Upper lobe of left lung (tissue), 6 donors: Measurements from ENCODE around the gene MCEMP1. TPM values are rescaled to one million over a fixed set of nuclear protein-coding genes. Genes with fewer than 3 reads are reported as not detected.

Source experiments
- ATAC-seq, 2 donors: fragments of 200-7000 bp; cut with Tn5 transposase; one replicate each; pipeline ENCODE4 v1.9.1; 2022; ENCODE audit warnings: mild to moderate bottlenecking in 2 of 2, moderate library complexity in 2 of 2; ENCODE audit not compliant: low FRiP score in 2 of 2
- DNase-seq, 2 donors: peaks; one replicate each; pipeline ENCODE4 v3.0.0-alpha.2; 2019 to 2020
- H3K27ac ChIP-seq, 4 donors: fragments of 200-600 bp; sonication (generic); one replicate each; pipeline ENCODE4 v1.5.1; 2016 to 2019
- H3K27me3 ChIP-seq, 4 donors: fragments of 200-600 bp; sonication (generic); one replicate each; pipeline ENCODE4 v1.5.1; 2017 to 2019
- H3K36me3 ChIP-seq, 4 donors: fragments of 200-600 bp; sonication (generic); one replicate each; pipeline ENCODE4 v1.5.1; 2016 to 2019
- H3K4me1 ChIP-seq, 4 donors: fragments of 200-600 bp; sonication (generic); one replicate each; pipeline ENCODE4 v1.5.1; 2018 to 2019
- H3K4me3 ChIP-seq, 4 donors: fragments of 200-600 bp; sonication (generic); one replicate each; pipeline ENCODE4 v1.5.1; 2017 to 2019; ENCODE audit warnings: mild to moderate bottlenecking in 2 of 4, moderate library complexity in 1 of 4
- H3K9me3 ChIP-seq, 4 donors: fragments of 200-600 bp; sonication (generic); one replicate each; pipeline ENCODE4 v1.5.1; 2018 to 2019
- CTCF ChIP-seq, 6 experiments: fragments of 450-650 bp in 4 of 6; fragments of 200-600 bp in 2 of 6; sonication (generic) in 2 of 6; IDR thresholded peaks; one replicate each; pipeline ENCODE4 v1.5.1; 2016 to 2019; ENCODE audit warnings: antibody characterized with exemption in 6 of 6
- EP300 ChIP-seq, 4 donors: sonication (generic); formaldehyde crosslinking; IDR thresholded peaks; one replicate each; pipeline ENCODE4 v1.5.1; 2017; ENCODE audit warnings: antibody characterized with exemption in 4 of 4, control low read depth in 2 of 4
- POLR2A ChIP-seq, 4 donors: fragments of 450-650 bp; IDR thresholded peaks; one replicate each; pipeline ENCODE4 v1.5.1; 2016 to 2017; ENCODE audit warnings: antibody characterized with exemption in 4 of 4, mild to moderate bottlenecking in 2 of 4
- POLR2AphosphoS5 ChIP-seq, 2 donors: sonication (generic); formaldehyde crosslinking; IDR thresholded peaks; one replicate each; pipeline ENCODE4 v1.5.1; 2017; ENCODE audit warnings: antibody characterized with exemption in 2 of 2
- WGBS, 2 donors: methylation state at CpG; one replicate each; pipeline ENCODE4 v1.1.5; 2017 to 2018; 5-methylcytosine and 5-hydroxymethylcytosine counted together
- total RNA-seq, 6 donors: library from RNA; depleted of rRNA in 4 of 6; stranded (reverse); fragments of >200 nt in 4 of 6; gene quantifications; one replicate each; pipeline versions ENCODE4 v1.1.0 to v1.2.1, GENCODE V29; 2016 to 2021
- donor health status: DM: no; HTN: no; CAD: no; lungs with moderate emphysema.
- donor health status: DM: no; HTN: yes; CAD: no; lungs with severe emphysema.

The MCEMP1 gene
- total RNA-seq, 6 donors from 2014 or later, result 9.4 to 160 (median 36.6) TPM

- DNase-seq (no peak), ATAC-seq (no peak)
- Histone ChIP-seq H3K4me1 (no peaks in the 10 kb centered on the region), H3K36me3 (no peaks in the 10 kb centered on the region), H3K27me3 (peaks cover 0 to 7% (median 2%) of the 10 kb centered on the region in 4 donors), H3K9me3 (no peaks in the 10 kb centered on the region), H3K4me3 (no peak overlapping the region), H3K27ac (no peak overlapping the region)
- TF ChIP-seq POLR2A (IDR thresholded peaks at IDR 0.05) (no peak), CTCF (IDR thresholded peaks at IDR 0.05) (no peak), POLR2AphosphoS5 (IDR thresholded peaks at IDR 0.05) (no peak), EP300 (IDR thresholded peaks at IDR 0.05) (no peak)
- WGBS, 2 donors, result 40 to 56% methylated on average over 2 of the region's 2 CpGs
These were observed 22.1 kb downstream of the MCEMP1 start for GRCh38 chr19:7699003-7699402.

- ATAC-seq (no peak), DNase-seq (no peak)
- no peaks in the 10 kb centered on the region for H3K36me3 ChIP-seq
- H3K27me3 ChIP-seq, result peaks cover 0 to 7% (median 2%) of the 10 kb centered on the region in 4 donors
- H3K9me3 ChIP-seq, result no peaks in the 10 kb centered on the region
- no peak overlapping the region for H3K27ac ChIP-seq
- H3K4me1 ChIP-seq, result no peaks in the 10 kb centered on the region
- no peak for TF ChIP-seq EP300 (IDR thresholded peaks at IDR 0.05)
- no peak for TF ChIP-seq POLR2A (IDR thresholded peaks at IDR 0.05)
- no peak for TF ChIP-seq CTCF (IDR thresholded peaks at IDR 0.05)
- no peak for TF ChIP-seq POLR2AphosphoS5 (IDR thresholded peaks at IDR 0.05)
- H3K4me3 ChIP-seq, result no peak overlapping the region
- whole genome bisulfite sequencing, 2 donors, result 59 to 61% methylated on average over 15 of the region's 15 CpGs
These were observed 22.8 kb downstream of the MCEMP1 start for GRCh38 chr19:7699417-7700401.

GRCh38 chr19:7701049-7701653 is 24.3 kb downstream of the MCEMP1 start:
- ATAC-seq (no peak), DNase-seq (peak in 1 of 2 donors; percentile 32)
- Histone ChIP-seq H3K27ac (no peak overlapping the region), H3K4me3 (no peak overlapping the region), H3K9me3 (no peaks in the 10 kb centered on the region), H3K27me3 (peaks cover 0 to 7% (median 2%) of the 10 kb centered on the region in 4 donors), H3K4me1 (peaks cover 0 to 10% (median 5%) of the 10 kb centered on the region in 4 donors), H3K36me3 (no peaks in the 10 kb centered on the region)
- TF ChIP-seq POLR2AphosphoS5 (IDR thresholded peaks at IDR 0.05) (no peak), POLR2A (IDR thresholded peaks at IDR 0.05) (no peak), CTCF (IDR thresholded peaks at IDR 0.05) (no peak), EP300 (IDR thresholded peaks at IDR 0.05) (no peak)
- WGBS, 2 donors, result 94 to 95% methylated on average over 4 to 12 of the region's 12 CpGs

GRCh38 chr19:7701654-7702457 is 25.0 kb downstream of the MCEMP1 start, which contains the start of gene FCER2:
FCER2 (minus strand) TSS chr19:7702131; CDS start chr19:7699760, 2,371 bp downstream.
- 62 to 63% methylated on average over 19 to 20 of the region's 20 CpGs for WGBS, 2 donors

More at GRCh38 chr19:7701654-7702457, 25.0 kb downstream of the MCEMP1 start, which contains the start of gene FCER2:
- TF ChIP-seq CTCF (IDR thresholded peaks at IDR 0.05), result no peak
- no peak for TF ChIP-seq POLR2A (IDR thresholded peaks at IDR 0.05)
- no peak for TF ChIP-seq POLR2AphosphoS5 (IDR thresholded peaks at IDR 0.05)
- TF ChIP-seq EP300 (IDR thresholded peaks at IDR 0.05), result no peak
- Histone ChIP-seq H3K9me3 (no peaks in the 10 kb centered on the region), H3K36me3 (no peaks in the 10 kb centered on the region), H3K27me3 (peaks cover 0 to 7% (median 2%) of the 10 kb centered on the region in 4 donors), H3K4me3 (no peak within 1 kb of the TSS), H3K4me1 (peaks cover 0 to 13% (median 10%) of the 10 kb centered on the region in 4 donors), H3K27ac (no peak within 1 kb of the TSS)
- DNase-seq (no peak), ATAC-seq (no peak)
